GM21619 (cell line): ENCODE data around the gene ADGRE3.
"Not testable (repeated sequence)": the region's sequence is repeated elsewhere in the genome, so short reads cannot be mapped to it uniquely, and the experiment has no call there.

ENCODE experiments used
- ATAC-seq: cut with Tn5 transposase; IDR thresholded peaks from one replicate; pipeline ENCODE4 v1.9.1; 2021; ENCODE audit not compliant: unreplicated experiment

Gene ADGRE3

DNA sequence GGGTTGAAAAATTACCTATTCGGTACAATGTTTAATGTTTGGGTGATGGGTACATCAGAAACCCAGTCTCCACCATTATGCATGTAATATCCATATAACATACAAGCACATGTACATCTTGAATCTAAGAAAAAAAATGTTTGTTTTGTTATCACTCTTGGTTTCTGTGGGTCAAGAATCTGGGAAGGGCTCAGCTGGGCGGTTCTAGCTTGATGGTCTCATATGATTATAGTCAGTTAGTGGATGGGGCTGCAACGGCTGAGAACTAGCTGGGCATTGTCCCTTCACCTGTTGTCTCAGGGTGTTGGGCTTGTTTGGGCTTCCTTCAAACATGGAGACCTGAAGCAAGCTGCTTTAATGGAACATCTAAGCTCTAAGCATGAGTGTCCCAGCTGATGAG lies 4.7 kb downstream of the ADGRE3 start:
- ATAC-seq = no peak

DNA sequence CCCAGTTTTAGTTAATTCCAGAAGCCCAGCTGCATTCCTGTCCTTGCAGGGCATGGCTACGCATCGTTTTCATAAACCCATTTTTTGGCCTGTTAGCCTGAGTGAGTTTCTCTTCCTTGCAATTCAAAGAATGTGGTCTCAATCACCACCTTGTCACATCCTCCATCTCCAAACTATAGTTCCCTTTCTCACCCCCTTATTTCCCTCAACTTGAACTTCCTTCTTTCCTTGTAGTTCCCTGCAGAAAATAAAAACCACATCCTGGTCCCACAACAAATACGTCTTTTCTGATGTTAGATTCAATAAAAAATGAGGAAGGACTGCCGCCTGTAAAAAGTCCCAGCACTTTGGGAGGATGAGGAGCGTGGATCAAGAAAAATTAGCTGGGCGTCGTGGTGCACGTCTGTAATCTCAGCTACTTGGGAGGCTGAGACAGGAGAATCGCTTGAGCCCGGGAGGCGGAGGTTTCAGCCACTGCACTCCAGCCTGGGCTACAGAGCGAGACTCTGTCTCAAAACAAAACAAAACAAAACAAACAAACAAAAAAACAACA lies 13.2 kb downstream of the ADGRE3 start:
- ATAC-seq = no peak

DNA sequence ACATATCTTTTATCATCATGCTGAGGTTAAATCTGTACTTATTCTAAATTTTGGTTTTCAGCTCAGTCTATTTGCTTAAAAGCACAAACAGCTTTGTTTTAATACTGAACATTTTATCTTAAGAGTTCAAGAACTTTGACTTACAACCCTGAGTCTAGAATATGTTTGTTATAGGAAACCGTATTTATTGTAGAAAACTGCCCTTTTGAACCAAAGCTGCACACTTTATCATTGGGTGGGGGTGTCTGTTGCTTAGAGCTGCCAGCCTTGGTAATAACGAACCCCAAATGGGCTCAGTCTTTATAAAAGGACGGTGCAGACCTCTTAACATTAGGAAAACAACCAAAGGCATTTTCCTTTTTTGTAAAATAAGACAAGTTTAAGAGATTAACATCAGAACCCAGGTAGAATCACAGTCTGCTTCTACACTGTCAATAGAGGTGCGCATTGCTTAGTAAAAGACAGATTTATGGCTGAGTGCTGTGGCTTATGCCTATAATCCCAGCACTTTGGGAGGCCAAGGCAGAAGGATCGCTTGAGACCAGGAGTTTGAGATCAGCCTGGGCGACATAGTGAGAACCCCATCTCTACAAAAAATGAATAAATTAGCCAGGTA lies 14.7 kb downstream of the ADGRE3 start:
- ATAC-seq = no peak

DNA sequence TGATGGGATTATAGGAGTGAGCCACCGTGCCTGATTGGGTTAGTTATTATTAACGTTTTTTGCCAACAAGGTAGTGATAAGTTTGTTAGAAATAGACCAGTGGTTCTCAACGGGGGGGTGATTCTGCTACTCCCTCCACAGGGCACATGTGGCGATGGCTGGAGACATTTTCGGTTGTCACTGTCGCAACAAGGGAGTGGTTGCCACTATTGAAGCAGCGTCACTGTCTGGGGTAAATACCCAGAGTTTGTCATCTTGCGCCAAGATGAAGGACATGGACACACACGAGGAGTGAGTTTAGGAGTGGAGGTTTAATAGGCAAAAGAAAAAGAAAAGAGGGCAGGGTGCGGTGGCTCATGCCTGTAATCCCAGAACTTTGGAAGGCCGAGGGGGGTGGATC lies 18.9 kb downstream of the ADGRE3 start:
- ATAC-seq = no peak

DNA sequence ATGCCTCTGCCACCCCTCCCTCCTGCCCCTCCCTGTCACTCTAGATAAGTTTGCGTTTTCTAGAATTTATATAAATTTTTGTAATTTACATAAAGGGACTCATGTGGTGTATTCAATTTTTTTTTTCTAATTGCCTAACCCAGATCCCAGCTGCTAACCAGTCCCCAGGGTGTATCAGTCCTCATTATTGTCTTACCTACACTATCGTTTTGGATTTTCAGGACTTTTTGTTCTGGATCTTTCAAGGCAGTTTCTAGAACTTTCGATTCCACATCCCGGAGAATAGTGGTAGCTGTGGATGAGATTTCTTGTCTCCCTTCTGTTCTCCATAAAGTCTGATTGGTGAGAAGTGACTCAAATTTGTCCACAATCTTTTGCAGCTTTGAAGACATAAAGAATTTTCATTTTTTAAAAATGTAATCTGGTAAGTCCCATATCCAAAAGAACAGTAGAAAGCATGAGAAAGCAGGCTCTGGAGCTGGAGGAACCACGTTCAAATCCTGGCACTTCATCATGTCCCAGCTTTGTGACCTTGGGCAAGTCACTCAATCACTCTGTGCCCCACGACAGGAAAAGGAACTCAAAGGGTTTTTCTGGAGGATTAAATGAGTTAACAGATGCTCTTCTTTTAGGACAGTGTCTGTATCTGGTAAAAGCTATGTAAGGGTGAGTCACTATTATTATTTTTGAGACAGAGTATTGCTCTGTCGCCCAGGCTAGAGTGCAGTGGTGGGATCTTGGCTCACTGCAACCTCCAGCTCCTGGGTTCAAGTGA lies 19.7 kb downstream of the ADGRE3 start:
- ATAC-seq = no peak

DNA sequence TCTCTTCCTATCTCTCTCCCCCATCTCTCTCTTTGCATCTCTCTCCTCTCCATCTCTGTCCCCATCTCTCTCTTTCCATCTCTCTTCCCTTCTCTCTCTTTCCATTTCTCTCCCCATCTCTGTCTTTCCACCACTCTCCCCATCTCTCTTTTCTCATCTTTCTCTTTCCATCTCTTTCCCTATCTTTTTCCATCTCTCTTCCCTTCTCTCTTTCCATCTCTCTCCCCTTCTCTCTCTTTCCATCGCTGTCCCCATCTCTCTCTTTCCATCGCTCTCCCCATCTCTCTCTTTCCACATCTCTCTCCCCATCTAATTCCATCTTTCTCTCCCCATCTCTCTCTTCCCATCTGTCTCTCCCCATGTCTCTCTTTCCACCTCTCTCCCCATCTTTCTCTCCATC lies 24.5 kb downstream of the ADGRE3 start:
- no peak for ATAC-seq

DNA sequence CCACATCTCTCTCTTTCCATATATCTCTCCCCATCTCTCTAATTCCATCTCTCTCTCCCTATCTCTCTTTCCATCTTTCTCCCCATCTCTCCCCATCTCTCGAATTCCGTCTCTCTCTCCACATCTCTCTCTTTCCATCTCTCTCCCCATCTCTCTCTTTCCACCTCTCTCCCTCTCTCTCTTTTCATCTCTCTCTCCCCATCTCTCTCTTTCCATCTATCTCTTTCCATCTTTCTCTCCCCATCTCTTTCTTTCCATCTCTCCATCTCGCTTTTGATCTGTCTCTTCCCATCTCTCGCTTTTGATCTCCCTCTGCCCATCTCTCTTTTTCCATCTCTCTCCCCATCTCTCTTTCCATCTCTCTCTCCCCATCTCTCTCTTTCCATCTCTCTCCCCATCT lies 25.6 kb downstream of the ADGRE3 start:
- ATAC-seq = no peak

DNA sequence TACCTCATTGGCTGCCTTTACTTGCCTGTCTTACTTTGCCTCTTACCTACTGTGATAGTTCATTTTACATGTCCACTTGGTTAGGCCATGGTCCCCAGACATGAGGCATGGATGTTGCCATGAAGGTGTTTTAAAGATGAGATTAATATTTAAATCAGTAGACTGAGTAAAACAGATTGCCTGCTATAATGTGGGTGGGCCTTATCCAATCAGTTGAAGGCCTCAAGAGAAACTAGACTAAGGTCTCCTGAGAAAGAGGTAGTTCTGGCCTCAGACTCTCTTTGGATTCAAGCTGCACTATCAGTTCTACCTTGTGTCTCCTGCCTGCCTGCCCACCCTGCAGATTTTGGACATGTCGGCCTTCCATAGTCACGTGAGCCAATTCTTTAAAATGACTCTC lies 26.1 kb downstream of the ADGRE3 start:
- no peak for ATAC-seq

DNA sequence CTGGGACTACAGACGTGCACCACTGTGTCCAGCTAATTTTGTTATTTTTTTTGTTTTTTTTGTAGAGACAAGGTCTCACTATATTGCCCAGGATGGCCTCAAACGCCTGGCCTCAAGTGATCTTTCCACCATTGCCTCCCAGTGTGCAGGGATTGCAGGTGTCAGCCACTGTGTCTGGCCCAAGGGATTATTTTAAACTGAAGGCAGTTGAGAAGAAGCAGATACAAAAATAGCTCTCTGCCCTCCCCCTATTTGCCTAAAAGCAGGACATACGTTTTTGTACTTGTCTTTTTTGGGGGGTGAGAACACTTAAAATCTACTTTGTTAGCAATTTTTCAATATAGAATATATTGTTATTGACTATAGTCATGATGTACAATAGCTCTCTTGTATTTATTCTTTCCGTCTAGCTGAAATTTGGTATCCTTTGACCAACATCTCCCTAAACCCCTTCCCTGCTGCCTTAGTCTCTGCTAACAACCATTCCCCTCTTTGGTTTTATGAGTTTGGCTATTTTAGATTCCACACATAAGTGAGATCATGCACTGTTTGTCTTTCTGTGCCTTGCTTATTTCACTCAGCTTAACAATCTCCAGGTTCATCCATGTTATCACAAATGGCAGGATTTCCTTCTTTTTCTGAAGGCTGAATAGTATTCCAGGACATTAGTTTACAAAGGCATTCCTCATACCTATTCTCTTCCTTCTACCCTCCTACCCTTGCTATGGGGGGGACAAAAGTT lies 34.9 kb downstream of the ADGRE3 start:
- ATAC-seq = no peak

DNA sequence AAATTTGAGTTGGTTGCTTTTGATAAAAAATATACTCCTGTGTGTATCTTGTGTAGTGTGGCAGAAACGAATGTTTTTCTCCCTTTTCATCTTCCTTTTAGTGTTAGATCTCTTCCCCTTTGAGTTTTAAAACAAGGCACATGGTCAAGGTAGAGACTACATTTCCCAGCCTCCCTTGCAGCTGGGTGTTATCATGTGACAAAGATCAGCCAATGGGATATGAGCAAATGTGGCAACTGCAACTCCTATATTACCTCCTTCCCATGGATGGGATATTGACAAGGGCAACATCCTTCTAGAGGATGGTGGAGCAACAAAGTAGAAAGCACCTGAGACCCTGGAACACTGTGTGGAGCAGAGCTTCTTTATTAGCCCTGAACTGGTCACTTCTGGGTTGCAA lies 42.4 kb downstream of the ADGRE3 start:
- no peak for ATAC-seq

DNA sequence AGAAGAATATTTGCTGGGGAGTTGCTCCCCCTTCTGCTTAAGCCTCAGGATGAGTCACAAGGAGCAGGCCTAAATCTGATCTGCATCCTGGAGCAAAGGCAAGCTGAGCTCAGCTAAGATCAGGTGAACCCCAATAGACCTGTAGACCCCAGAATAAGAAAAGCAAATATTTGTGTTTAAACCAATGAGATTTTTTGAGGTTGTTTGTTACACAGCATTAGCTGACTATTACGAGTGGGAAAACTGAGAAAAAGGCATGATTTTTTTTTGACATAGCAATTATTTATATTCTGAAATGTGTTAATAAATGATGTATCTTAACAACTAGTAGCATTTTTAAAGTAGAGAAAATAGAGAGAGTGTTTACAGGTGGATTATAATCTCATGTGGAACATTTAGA lies 45.1 kb downstream of the ADGRE3 start:
- ATAC-seq = no peak

DNA sequence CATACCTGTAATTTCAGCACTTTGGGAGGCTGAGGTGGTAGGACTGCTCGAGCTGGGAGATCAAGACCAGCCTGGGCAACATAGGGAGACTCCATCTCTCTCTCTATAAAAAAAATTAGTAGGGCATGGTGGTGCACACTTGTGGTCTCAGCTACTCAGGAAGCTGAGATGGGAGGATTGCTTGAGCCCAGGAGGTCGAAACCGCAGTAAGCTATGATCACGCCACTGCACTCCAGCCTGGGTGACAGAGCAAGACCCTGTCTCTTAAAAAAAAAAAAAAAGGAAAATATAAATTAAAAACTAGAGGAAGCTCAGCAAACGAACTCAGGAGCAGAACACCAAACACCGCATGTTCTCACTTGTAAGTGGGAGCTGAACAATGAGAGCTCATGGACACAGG lies 50.2 kb downstream of the ADGRE3 start:
- not testable (repeated sequence) for ATAC-seq

DNA sequence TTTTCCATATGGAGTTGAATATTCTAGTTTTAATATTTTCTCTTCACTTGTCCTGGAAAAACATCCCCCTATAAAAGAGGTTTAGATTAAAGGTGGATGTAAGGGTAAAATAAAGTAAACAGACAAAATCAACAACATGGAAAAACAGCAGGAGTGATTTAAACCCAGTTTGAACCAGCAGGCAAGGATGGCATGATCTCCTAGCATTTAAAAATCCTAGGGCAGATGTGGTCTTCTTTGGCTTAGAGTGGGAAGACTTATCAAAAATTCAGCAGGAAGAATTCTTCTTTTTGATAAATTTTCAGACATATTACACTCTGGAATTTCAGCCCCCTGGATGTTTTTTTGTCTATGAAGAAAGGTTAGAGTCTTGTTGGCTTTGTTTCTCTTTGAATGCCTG lies 55.2 kb downstream of the ADGRE3 start:
- ATAC-seq = no peak

DNA sequence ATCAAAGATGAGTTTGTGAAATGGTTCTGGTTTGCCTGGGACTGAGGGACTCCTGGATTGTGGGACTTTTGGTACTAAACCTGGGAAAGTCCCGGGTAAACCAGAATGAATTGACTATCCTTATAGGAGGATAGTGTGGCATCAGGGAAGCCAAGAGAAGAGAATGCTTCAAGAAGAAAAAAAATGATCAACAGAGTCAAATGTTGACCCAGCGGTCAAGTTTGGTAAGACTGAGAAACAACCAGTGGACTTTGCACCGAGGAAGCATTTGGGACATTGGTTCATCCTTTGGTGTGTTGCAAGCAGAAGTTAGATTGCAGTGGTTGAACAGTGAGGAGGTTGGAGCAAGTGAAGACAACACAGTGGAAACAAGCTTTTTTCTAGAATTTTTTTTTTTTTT lies 58.2 kb downstream of the ADGRE3 start:
- no peak for ATAC-seq

DNA sequence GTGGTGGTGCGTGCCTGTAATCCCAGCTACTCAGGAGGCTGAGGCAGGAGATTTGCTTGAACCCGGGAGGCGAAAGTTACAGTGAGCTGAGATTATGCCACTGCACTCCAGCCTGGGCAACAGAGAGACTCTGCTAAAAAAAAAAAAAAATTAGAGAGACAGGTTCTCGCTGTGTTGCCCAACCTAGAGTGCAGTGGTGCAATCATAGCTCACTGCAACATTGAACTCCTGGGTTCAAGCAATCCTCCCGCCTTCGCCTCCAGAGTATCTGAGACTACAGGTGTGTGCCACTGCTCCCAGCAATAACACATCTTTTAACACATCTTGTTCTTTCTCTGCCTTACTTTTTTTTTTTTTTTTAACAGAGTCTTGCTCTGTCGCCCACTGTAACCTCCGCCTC lies 59.0 kb downstream of the ADGRE3 start:
- no peak for ATAC-seq

DNA sequence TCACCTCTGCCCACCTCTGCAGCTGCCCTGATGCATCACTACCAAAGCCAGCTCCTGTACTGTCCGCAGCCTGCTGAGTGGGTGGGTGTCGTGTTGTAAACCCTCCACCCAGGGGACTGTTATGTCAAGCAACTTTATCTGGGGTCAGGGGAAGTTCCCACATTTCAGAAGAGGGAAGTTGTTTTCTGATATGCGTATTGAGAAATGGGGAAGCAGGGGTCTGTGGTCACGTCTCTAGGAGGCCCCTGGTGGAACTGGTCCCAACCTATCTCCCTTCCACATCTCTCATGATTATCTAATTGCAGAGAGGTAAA lies 60.6 kb downstream of the ADGRE3 start:
- ATAC-seq = no peak

DNA sequence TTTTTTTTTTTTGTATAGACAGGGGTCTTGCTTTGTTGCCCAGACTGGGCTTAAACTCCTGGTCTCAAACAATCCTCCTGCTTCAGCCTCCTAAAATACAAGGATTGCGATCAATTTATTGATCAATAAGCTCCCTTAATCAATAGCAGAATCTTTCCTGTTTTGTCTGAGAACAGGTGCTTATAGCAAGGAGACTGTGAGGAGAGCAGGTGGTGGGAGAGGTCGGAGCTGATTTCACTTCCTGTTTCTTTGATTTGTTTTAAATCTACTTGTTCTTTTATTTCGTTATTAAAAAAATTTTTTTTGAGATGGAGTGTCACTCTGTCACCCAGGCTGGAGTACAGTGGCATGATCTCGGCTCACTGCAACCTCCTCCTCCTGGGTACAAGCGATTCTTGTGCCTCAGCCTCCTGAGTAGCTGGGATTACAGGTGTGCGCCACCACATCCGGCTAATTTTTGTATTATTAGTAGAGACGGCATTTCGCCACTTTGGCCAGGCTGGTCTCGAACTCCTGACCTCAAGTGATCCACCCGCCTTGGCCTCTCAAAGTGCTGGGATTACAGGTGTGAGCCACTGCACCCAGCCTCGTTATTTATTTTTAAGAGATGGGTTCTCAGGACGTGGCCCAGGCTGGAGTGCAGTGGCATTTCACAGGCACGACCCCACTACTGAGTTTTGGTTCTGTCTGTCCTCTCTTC lies 61.1 kb downstream of the ADGRE3 start:
- ATAC-seq = not testable (repeated sequence)

DNA sequence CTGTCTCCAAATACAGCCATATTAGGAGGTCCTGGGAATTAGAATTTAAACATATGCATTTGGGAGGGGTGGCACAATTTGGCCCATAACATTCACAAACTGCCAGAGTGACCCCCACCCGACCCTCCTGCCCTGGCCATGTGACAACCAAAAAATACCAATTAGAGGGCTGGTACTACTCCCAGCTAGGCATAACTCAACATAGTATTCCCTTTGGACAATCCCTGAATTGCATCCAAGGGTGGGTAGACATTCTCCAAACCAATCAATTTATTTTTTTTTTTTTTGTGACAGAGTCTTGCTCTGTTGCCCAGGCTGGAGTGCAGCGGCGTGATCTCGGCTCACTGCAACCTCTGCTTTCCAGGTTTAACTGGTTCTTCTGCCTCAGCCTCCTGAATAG lies 62.0 kb downstream of the ADGRE3 start:
- ATAC-seq = no peak

DNA sequence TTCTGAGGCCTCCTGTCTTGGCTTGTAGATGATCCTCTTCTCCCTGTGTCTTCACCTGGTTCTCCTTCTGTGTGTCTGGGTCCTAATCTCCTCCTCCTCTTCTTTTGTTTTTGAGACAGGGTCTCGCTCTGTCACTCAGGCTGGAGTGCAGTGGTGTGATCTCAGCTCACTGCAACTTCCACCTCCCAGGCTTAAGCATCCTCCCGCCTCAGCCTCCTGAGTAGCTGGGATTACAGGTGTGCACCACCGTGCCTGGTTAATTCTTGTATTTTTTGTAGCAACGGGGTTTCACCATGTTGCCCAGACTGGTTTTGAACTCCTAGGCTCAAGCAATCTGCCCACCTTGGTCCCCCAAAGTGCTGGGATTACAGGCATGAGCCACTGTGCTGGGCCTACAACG lies 62.4 kb downstream of the ADGRE3 start:
- ATAC-seq = not testable (repeated sequence)

DNA sequence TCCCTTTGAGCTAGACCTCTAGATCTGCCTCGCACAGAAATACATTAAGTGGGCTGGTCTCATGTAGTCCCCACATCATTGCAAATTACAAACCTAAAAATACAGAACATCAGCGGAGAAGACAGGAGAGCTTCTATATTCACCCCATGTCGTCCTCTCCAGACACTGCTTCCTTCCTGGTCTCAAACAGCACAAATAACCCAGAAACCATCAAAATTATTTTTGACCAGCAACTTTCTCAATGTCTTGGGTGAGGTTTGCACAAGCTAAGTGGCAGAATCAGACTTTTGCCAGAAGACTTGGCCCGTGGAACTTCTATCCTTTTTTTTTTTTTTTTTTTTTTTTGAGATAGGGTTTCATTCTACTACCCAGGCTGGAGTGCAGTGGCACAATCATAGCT lies 63.6 kb downstream of the ADGRE3 start:
- ATAC-seq = no peak

DNA sequence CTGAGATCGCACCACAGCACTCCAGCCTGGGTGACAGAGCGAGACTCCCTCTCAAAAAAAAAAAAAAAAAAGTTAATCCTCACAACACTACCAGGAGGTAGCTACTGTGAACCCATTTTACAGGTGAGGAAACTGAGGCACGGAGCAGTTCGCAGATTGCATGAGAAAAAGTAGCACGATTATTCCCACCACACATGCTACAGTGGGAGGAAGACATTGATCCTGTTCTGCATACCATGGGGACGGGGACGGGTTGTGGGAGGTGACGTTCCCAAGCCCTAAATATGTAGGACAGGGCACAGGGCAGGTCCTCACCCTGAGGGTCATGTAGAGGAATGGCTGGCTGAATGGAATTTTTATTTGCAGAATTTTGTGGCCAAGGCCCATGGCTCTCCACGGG lies 68.0 kb downstream of the ADGRE3 start:
- ATAC-seq = no peak

DNA sequence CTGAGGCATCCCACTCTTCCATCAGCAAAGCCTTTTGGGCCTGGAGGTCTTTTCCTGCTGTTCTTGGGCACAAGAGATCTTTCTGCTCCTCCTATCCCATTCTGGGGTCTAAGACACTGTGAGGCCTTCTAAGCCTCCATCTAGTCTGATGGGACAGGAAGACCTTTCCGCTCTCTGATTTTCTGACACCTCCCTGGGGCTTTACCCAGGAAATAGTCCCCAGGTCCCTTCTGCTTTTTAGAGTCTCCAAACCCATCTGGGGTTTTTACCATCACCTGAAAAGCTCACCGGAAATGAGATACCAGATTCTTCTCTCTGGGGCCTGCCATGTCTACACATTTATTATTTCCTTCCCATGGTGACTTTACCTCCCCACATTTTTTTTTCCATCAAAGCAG lies 70.7 kb downstream of the ADGRE3 start:
- ATAC-seq = peak; percentile 70
